ENCODE measurements around the gene CLDN25.

The CLDN25 gene

GRCh38 chr11:113817626-113818025 lies 38.0 kb downstream of the CLDN25 start:
- Histone ChIP-seq H2BK120ac (ENCODE audit: low read depth, low read length) (no peak overlapping the region), H2AK5ac (ENCODE audit: low read length, severe bottlenecking) (no peak overlapping the region), H3K36me3 (ENCODE audit: control insufficient read depth in 1 of 2, insufficient read depth in 2 of 2, low read depth in 1 of 2, low read length in 2 of 2) (peaks cover 16 to 47% of the 10 kb centered on the region in 2 experiments), H3K18ac (ENCODE audit: low read depth in 1 of 2, low read length in 2 of 2) (no peak overlapping the region), H2BK12ac (ENCODE audit: low read length in 2 of 2) (no peak overlapping the region), H2BK15ac (ENCODE audit: low read depth, poor library complexity, severe bottlenecking) (no peak overlapping the region), H3K23ac (ENCODE audit: low read length in 2 of 2) (no peak overlapping the region), H3K9me3 (ENCODE audit: control insufficient read depth, low read length) (no peaks in the 10 kb centered on the region), H3K4me2 (ENCODE audit: low read length, poor library complexity, severe bottlenecking) (no peak overlapping the region), H4K91ac (ENCODE audit: low read length) (no peak overlapping the region), H3K9ac (ENCODE audit: low read length) (no peak overlapping the region), H3K27ac (ENCODE audit: low read length, poor library complexity, severe bottlenecking) (no peak overlapping the region), H3K4me1 (ENCODE audit: control insufficient read depth, insufficient read depth, low read depth, low read length) (no peaks in the 10 kb centered on the region), H3K14ac (ENCODE audit: low read length in 2 of 2) (no peak overlapping the region), H3K27me3 (ENCODE audit: control insufficient read depth in 1 of 2, insufficient read depth in 1 of 2, low read length in 2 of 2) (no peaks in the 10 kb centered on the region), H3K4me3 (ENCODE audit: insufficient read depth in 1 of 2, low read depth in 1 of 2, low read length in 2 of 2) (no peak overlapping the region), H2AFZ (ENCODE audit: low read depth, low read length) (no peak overlapping the region), H3K4ac (ENCODE audit: low read depth in 1 of 2, low read length in 2 of 2) (no peak overlapping the region), H4K8ac (ENCODE audit: low read length) (no peak overlapping the region), H3K79me1 (replicated peaks; ENCODE audit: low read length, poor library complexity, severe bottlenecking) (no peaks in the 10 kb centered on the region), H2BK5ac (ENCODE audit: low read depth, low read length, poor library complexity, severe bottlenecking) (no peak overlapping the region)
- WGBS: 96% methylated on average over 5 of the region's 6 CpGs
- DNase-seq: no peak

GRCh38 chr11:113818426-113818825 lies 38.8 kb downstream of the CLDN25 start:
- no peaks in the 10 kb centered on the region for H3K4me1 ChIP-seq (ENCODE audit: control insufficient read depth, insufficient read depth, low read depth, low read length)
- H3K4me3 ChIP-seq (ENCODE audit: insufficient read depth in 1 of 2, low read depth in 1 of 2, low read length in 2 of 2): no peak overlapping the region
- H3K4me2 ChIP-seq (ENCODE audit: low read length, poor library complexity, severe bottlenecking): no peak overlapping the region

DNA sequence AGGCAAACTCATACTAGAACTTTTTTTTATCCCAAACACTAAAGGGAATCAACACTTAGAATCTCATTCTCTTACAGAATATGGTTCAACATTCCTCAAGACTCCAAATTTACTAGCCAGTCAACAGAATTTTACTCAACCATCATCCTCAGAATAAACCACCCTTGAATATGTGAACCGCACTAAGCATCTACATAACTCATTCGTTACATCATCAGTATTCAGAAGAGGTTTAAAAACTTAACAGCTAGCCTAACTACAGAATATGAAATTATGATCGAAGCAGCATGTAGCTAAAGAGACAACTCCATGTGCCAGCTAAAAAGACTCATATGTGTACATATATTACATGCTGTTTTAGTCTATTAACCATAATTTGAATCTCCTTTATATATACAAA lies 47.9 kb downstream of the CLDN25 start:
- H3K36me3 ChIP-seq (ENCODE audit: control insufficient read depth in 1 of 2, insufficient read depth in 2 of 2, low read depth in 1 of 2, low read length in 2 of 2): peaks cover 3 to 38% of the 10 kb centered on the region in 2 experiments
- no peak overlapping the region for H2AFZ ChIP-seq (ENCODE audit: low read depth, low read length)
- no peak overlapping the region for H3K9ac ChIP-seq (ENCODE audit: low read length)
- no peaks in the 10 kb centered on the region for H3K27me3 ChIP-seq (ENCODE audit: control insufficient read depth in 1 of 2, insufficient read depth in 1 of 2, low read length in 2 of 2)
- no peak overlapping the region for H2BK120ac ChIP-seq (ENCODE audit: low read depth, low read length)
- H2BK12ac ChIP-seq (ENCODE audit: low read length in 2 of 2): no peak overlapping the region
- H4K8ac ChIP-seq (ENCODE audit: low read length): no peak overlapping the region
- H4K91ac ChIP-seq (ENCODE audit: low read length): no peak overlapping the region
- no peaks in the 10 kb centered on the region for H3K9me3 ChIP-seq (ENCODE audit: control insufficient read depth, low read length)
- no peak overlapping the region for H3K14ac ChIP-seq (ENCODE audit: low read length in 2 of 2)
- no peak overlapping the region for H2AK5ac ChIP-seq (ENCODE audit: low read length, severe bottlenecking)
- H3K23ac ChIP-seq (ENCODE audit: low read length in 2 of 2): no peak overlapping the region
- H2BK15ac ChIP-seq (ENCODE audit: low read depth, poor library complexity, severe bottlenecking): no peak overlapping the region
- no peak overlapping the region for H3K18ac ChIP-seq (ENCODE audit: low read depth in 1 of 2, low read length in 2 of 2)
- no peak overlapping the region for H3K27ac ChIP-seq (ENCODE audit: low read length, poor library complexity, severe bottlenecking)
- no peak for DNase-seq
- no peak overlapping the region for H3K4me2 ChIP-seq (ENCODE audit: low read length, poor library complexity, severe bottlenecking)
- no peak overlapping the region for H3K4me3 ChIP-seq (ENCODE audit: insufficient read depth in 1 of 2, low read depth in 1 of 2, low read length in 2 of 2)
- 95% methylated on average over 2 of the region's 3 CpGs for WGBS
- no peaks in the 10 kb centered on the region for H3K79me1 ChIP-seq (replicated peaks; ENCODE audit: low read length, poor library complexity, severe bottlenecking)
- no peaks in the 10 kb centered on the region for H3K4me1 ChIP-seq (ENCODE audit: control insufficient read depth, insufficient read depth, low read depth, low read length)
- no peak overlapping the region for H2BK5ac ChIP-seq (ENCODE audit: low read depth, low read length, poor library complexity, severe bottlenecking)
- H3K4ac ChIP-seq (ENCODE audit: low read depth in 1 of 2, low read length in 2 of 2): no peak overlapping the region

More at GRCh38 chr11:113818426-113818825, 38.8 kb downstream of the CLDN25 start:
- Histone ChIP-seq H3K18ac (ENCODE audit: low read depth in 1 of 2, low read length in 2 of 2) (no peak overlapping the region), H2AFZ (ENCODE audit: low read depth, low read length) (no peak overlapping the region), H2BK12ac (ENCODE audit: low read length in 2 of 2) (no peak overlapping the region), H3K79me1 (replicated peaks; ENCODE audit: low read length, poor library complexity, severe bottlenecking) (no peaks in the 10 kb centered on the region), H3K9ac (ENCODE audit: low read length) (no peak overlapping the region), H3K23ac (ENCODE audit: low read length in 2 of 2) (no peak overlapping the region), H2AK5ac (ENCODE audit: low read length, severe bottlenecking) (no peak overlapping the region), H3K36me3 (ENCODE audit: control insufficient read depth in 1 of 2, insufficient read depth in 2 of 2, low read depth in 1 of 2, low read length in 2 of 2) (peaks cover 16 to 45% of the 10 kb centered on the region in 2 experiments), H3K9me3 (ENCODE audit: control insufficient read depth, low read length) (no peaks in the 10 kb centered on the region), H3K14ac (ENCODE audit: low read length in 2 of 2) (no peak overlapping the region), H4K8ac (ENCODE audit: low read length) (no peak overlapping the region), H3K27ac (ENCODE audit: low read length, poor library complexity, severe bottlenecking) (no peak overlapping the region), H2BK5ac (ENCODE audit: low read depth, low read length, poor library complexity, severe bottlenecking) (no peak overlapping the region), H3K27me3 (ENCODE audit: control insufficient read depth in 1 of 2, insufficient read depth in 1 of 2, low read length in 2 of 2) (no peaks in the 10 kb centered on the region), H3K4ac (ENCODE audit: low read depth in 1 of 2, low read length in 2 of 2) (no peak overlapping the region), H2BK15ac (ENCODE audit: low read depth, poor library complexity, severe bottlenecking) (no peak overlapping the region), H4K91ac (ENCODE audit: low read length) (no peak overlapping the region), H2BK120ac (ENCODE audit: low read depth, low read length) (no peak overlapping the region)
- no peak for DNase-seq
- WGBS: 100% methylated on average over 3 of the region's 3 CpGs

GRCh38 chr11:113828191-113828590 lies 48.6 kb downstream of the CLDN25 start:
- Histone ChIP-seq H3K4me3 (ENCODE audit: insufficient read depth in 1 of 2, low read depth in 1 of 2, low read length in 2 of 2) (no peak overlapping the region), H3K9me3 (ENCODE audit: control insufficient read depth, low read length) (no peaks in the 10 kb centered on the region), H3K4me1 (ENCODE audit: control insufficient read depth, insufficient read depth, low read depth, low read length) (no peaks in the 10 kb centered on the region), H3K18ac (ENCODE audit: low read depth in 1 of 2, low read length in 2 of 2) (no peak overlapping the region), H3K36me3 (ENCODE audit: control insufficient read depth in 1 of 2, insufficient read depth in 2 of 2, low read depth in 1 of 2, low read length in 2 of 2) (peaks cover 3 to 36% of the 10 kb centered on the region in 2 experiments), H3K23ac (ENCODE audit: low read length in 2 of 2) (no peak overlapping the region), H3K27me3 (ENCODE audit: control insufficient read depth in 1 of 2, insufficient read depth in 1 of 2, low read length in 2 of 2) (no peaks in the 10 kb centered on the region), H3K14ac (ENCODE audit: low read length in 2 of 2) (no peak overlapping the region), H3K4ac (ENCODE audit: low read depth in 1 of 2, low read length in 2 of 2) (no peak overlapping the region), H3K79me1 (replicated peaks; ENCODE audit: low read length, poor library complexity, severe bottlenecking) (no peaks in the 10 kb centered on the region), H2BK15ac (ENCODE audit: low read depth, poor library complexity, severe bottlenecking) (no peak overlapping the region), H3K27ac (ENCODE audit: low read length, poor library complexity, severe bottlenecking) (no peak overlapping the region), H2AK5ac (ENCODE audit: low read length, severe bottlenecking) (no peak overlapping the region), H2BK12ac (ENCODE audit: low read length in 2 of 2) (no peak overlapping the region), H3K9ac (ENCODE audit: low read length) (no peak overlapping the region), H4K91ac (ENCODE audit: low read length) (no peak overlapping the region), H3K4me2 (ENCODE audit: low read length, poor library complexity, severe bottlenecking) (no peak overlapping the region), H4K8ac (ENCODE audit: low read length) (no peak overlapping the region), H2AFZ (ENCODE audit: low read depth, low read length) (no peak overlapping the region), H2BK5ac (ENCODE audit: low read depth, low read length, poor library complexity, severe bottlenecking) (no peak overlapping the region), H2BK120ac (ENCODE audit: low read depth, low read length) (no peak overlapping the region)
- 100% methylated on average over 1 of the region's 1 CpG for WGBS
- no peak for DNase-seq

Measured in mesenchymal stem cell (in vitro differentiated cells and primary cell).